Neural progenitor cell (in vitro differentiated cells): ENCODE data around the gene ZFAND6.
A peak's percentile ranks its signal among the peaks of the same experiment; 100 is the strongest.

Experiments used
- CTCF ChIP-seq: fragments of 200-600 bp; sonication (generic); IDR thresholded peaks from 2 replicates; pipeline ENCODE4 v1.5.1; 2017; ENCODE audit warnings: antibody characterized with exemption, mild to moderate bottlenecking
- EZH2phosphoT487 ChIP-seq: fragments of 200-600 bp; sonication (generic); IDR thresholded peaks from 2 replicates; pipeline ENCODE4 v1.6.1; 2017; ENCODE audit warnings: antibody characterized with exemption

GRCh38 chr15:80090879-80091503 is 31.5 kb downstream of the ZFAND6 start:
- TF ChIP-seq CTCF (peak; percentile 51), EZH2phosphoT487 (no peak)
